Putamen (tissue), 1 donor: ENCODE measurements around the gene CCNY.

Source experiments
- DNase-seq: peaks from one replicate; pipeline ENCODE4 v3.0.0-alpha.2; 2016; ENCODE audit warnings: low spot score

Gene CCNY

DNA sequence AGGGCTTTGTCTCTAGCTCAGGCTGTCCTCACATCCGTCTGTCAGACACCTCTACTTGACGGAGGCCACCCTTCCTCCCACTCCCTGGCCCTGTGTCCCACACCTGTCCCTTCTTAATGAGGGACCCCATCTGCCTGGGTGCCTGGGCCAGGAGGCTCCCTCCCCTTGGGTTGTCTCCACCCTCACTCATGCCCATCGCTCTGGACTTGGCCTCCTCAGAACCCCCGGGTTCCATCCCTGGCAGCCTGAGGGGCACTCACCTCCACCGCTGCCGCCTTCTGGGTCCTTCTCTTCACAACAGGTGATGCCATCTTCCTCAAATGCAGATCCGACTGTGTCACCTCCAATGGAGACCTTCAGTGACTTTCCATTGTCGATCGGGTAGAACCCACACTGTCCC, 248.6 kb downstream of the CCNY start:
- DNase-seq, result no peak

DNA sequence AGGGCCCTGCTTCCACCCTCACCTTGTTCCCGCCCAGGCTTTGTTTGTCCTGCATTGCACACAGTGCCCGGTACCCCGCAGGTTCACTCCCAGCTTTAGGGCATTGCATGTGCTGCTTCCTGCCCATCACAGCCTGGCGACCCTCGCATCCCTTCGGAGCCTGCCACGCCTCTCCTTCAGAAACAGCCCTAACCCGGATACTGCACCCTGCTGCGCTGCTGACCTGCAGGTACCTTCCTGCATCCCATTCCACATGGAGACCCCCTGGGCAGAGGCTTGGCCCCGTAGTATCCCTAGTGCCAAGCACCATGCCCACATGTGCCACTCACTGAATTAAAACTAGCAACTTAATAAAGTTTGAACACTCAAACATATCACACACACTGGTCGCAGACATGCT, 249.0 kb downstream of the CCNY start:
- DNase-seq, result no peak

DNA sequence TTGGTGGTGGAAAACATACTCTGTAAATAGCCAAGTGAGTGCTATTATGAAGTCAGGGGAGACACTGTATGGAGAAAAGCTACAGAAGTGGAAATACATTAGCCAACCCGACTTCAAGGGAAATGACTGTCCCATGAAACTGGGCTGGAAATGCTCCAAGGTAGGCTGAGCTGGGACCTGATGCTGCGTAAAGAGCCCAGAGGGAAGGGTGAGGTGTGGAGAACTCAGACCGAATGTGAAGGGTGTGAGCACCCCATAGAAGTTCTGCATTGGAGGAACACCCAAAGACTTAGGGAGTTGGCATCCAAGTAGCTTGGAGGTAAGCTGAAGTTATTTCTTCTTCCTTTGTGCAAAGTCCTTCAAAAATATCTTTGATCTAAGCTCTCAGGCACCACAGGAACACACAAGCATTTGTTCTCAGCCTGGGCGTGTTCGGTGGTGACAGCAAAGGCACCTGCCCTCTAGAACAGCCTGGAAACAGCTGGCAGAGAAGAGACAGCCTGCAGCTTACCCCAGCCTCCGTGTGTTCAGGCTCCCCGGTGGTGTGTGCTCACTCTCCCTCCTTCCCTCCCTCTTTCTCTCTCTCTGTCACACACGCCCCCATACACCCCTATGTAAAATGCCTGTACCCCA, 249.7 kb downstream of the CCNY start:
- DNase-seq, result no peak

DNA sequence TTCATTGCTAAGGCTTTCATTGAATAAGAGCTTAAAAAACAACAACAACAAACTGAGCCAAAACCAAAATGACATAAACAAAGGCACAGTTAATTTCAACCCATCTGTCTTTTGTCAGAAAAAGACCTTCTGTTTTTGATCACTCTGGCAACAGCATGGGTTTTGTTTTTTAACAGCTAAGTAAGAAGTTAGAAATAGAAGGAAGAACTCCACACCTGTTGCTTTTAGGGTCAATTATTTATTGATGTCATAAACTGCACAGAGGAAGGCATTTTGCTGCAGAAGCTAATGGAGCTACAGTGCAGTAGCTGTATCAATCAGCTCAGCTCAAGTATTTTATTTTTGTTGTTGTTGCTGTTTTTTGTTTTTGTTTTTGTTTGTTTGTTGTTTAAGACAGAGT, 252.5 kb downstream of the CCNY start:
- DNase-seq, result no peak

DNA sequence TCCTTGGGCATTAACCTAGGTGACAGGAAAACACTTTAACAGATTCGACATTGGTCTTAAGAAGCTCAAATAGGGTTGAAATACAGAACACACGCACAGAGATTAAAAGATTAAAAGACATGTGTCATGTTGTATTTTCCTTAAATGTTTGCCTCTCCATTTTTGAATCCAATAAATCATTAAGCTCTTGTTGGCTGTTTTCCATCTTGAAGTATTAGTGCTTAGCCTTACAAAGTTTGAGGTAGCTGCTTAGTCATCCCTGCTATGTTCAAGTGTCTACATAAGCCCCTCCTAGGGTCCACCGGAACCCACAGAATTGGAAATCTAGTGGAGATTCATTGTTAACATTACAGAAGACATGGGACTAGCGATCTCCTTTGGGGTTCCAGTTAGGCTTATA, 256.1 kb downstream of the CCNY start:
- DNase-seq, result no peak

DNA sequence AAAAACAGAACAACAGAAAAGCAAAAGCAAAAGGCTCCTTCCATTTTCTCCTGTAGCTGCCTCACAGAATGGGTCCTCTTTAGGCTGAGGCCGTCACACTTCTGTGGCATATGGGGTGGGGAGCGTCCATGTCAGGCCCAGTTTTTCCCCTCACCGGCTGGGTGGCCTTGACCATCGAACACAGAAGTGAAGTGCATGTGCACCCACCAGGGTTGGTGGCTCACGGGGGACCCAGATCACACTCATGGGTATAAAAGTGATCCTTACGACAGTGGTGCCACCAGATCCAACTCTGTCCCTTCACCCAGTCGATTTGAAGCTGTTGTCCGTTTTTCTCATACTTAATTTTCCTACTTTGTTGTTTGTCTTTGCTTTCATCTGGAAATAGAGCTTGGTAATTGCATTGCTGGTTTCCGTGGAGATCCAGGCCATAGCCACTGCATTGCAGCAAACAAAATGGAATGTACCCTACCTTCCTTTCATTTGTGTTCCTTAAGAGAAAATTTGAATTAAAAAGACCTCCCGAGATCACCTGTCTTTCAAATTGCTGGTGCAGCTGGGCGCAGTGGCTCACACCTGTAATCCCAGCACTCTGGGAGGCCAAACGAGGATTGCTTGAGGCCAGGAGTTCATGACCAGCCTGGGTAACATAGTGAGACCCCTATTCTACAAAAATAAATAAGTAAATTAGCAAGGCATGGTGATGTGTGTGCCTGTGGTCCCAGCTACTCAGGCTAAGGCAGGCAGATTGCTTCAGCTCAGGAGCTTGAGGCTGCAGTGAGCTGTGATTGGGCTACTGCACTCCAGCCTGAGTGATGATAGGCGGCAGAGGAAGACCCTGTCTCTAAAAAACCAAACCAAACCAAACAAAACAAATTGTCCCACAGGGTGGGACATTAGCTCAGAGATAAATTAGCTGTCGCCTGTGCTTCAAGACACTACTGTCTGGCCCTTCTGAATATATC, 258.1 kb downstream of the CCNY start:
- DNase-seq, result no peak

DNA sequence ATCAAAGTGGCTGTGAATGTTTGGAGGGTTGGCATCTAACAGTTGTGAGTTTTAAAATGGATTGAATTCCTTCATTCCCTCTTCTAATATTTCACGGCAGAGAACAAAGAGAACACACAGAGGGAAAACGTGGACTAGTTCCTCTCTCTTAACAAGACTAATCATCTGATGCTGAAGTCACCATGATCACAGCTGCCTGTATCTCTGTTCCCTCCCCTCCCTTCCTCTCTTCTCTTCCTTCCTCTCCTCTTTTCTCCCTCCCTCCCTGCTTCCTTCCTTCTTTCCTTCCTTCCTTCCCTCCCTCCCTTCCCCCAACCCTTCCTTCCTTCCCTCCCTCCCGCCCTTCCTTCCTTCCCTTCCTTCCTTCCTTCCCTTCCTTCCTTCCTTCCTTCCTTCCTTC, 258.8 kb downstream of the CCNY start:
- no peak for DNase-seq

DNA sequence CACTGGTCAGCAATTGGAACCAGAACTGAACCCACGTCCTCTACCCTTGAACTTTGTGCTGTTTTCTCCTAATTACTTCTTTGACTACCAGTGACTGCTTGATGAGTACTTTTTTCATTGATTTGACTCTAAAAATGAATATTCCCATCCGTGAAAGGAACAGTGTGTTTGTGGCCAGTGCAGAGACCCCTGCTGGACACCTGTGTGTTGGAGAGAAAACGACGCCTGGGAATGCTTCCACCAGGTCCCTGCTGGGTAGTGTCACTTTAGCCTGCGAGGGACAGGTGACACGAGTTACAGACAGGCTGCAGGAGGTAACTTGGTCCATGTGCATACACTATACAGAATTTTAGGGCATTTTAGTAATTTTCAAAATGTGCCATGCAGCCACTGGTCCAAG, 262.1 kb downstream of the CCNY start:
- no peak for DNase-seq

DNA sequence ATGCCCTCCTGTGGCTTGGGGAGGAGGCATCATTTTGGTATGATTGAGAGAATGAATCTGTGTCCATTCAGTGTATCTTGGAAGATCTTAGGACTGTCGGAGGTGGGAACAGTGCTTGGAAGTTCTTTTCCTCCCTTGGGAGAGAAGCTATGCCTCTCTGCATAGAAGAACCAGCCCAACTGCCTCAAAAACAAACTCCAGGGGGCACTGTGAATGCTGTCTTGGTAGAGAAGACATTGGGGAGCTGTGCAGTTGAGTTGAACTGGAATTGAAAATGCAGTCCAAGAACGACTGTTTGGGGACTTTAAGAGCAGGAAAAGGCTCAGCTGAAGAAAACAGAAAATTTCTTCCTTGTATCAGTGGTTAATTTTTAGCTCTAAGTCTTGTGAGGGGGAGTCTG, 263.9 kb downstream of the CCNY start:
- no peak for DNase-seq

DNA sequence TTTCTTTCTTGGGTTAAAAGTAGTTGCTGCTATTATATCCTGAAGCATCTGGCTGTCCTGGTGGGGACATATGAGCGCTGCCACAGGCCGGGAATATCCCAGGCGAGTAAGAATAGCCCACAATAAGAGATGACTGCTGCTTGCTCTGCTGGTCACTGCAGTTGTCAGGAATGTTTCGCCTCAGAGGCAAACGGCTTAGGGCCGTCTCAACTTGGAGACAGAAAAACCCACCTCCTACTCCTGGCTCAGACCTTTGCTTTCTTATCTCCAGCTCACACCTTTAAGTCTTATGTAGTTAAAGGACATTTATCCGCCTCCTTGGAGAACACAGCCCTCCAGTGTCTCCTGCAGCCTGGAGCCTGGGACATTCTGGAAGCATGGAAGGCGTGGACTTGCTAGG, 268.9 kb downstream of the CCNY start, which contains the start of gene GJD4:
Gene GJD4, plus strand, starts transcription at position 151 of the 400 bp plus-strand sequence. Its CDS starts 227 bp downstream, at position 378.
- DNase-seq, result no peak

DNA sequence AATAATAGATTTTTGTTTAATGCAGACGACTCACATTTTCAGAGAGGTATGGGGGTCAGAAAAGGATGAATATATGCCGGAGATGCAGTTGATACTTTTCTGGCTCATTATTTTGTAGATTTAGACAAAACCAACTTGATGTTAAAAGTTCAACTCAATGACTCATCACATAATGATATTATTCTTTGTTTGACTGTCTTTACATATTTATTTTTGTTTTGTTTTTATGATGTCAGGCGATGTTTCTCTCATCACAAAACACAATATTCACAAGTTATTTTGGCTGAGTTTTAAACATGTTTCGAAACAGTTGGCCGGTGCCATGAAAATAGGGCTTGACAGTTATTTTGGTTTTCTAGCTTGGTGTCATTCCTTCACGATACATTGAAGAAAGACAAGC, 270.1 kb downstream of the CCNY start:
- no peak for DNase-seq

DNA sequence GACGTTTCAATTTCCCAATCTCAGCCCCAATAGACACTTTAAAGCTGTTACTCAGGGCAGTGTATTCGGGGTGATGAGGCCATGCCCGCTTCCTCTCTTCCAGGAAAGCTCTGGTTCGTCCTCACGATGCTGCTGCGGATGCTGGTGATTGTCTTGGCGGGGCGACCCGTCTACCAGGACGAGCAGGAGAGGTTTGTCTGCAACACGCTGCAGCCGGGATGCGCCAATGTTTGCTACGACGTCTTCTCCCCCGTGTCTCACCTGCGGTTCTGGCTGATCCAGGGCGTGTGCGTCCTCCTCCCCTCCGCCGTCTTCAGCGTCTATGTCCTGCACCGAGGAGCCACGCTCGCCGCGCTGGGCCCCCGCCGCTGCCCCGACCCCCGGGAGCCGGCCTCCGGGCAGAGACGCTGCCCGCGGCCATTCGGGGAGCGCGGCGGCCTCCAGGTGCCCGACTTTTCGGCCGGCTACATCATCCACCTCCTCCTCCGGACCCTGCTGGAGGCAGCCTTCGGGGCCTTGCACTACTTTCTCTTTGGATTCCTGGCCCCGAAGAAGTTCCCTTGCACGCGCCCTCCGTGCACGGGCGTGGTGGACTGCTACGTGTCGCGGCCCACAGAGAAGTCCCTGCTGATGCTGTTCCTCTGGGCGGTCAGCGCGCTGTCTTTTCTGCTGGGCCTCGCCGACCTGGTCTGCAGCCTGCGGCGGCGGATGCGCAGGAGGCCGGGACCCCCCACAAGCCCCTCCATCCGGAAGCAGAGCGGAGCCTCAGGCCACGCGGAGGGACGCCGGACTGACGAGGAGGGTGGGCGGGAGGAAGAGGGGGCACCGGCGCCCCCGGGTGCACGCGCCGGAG, 271.4 kb downstream of the CCNY start:
- no peak for DNase-seq

DNA sequence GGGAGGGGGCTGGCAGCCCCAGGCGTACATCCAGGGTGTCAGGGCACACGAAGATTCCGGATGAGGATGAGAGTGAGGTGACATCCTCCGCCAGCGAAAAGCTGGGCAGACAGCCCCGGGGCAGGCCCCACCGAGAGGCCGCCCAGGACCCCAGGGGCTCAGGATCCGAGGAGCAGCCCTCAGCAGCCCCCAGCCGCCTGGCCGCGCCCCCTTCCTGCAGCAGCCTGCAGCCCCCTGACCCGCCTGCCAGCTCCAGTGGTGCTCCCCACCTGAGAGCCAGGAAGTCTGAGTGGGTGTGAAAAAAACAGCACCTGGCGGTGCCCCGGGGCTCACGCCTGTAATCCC, 272.0 kb downstream of the CCNY start:
- DNase-seq, result no peak

DNA sequence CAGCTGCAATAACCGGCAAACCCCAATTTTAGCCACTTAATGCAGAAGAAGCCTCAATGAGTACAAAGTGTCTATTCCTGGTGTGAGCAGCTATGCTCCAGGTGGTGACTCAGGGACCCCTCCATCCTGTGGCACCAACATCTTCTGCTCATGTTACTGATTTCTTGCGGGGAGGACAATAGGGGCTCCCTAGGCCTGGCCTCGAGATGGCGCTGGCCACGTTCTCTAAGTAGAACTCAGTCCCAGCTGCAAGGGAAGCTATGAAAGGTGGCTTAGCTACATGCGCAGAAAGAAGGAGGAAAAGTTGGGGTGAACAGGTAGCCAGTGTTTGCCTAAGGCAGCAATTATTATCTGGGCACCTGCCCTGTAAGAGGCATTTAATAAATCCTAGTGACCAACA, 275.4 kb downstream of the CCNY start:
- DNase-seq, result no peak

DNA sequence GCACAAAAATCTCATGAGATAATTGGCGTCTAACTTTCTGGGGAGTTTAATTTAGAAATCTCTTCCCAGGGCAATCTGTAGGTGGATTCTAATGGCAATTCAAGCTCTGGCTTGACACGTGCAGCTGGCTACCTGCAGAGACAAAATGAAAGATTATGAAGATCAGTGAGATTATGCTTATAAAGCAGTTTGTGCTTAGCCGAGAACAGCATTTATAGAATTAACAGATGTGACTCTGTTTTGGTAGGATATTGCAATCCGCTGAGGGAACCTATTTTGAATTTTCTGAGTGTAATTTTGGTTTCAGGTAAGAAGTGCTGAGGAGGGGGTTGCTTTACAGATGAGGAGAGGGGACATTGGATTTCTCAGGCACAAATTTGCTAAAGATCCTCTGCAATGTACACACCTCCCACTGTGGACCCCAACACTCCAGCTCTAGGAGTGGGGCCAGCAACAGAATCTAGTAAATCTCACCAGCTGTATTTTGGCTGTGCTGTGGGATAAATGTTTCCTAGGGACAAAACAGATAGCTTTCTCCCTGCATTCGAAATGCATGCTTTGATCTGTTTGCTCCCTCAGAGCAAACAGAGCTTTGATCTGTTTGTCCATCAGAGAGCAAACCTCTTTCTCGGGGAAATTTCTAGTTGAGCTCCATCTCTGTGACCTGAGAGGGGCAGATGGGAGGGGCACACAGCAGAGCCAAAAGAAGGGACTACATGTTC, 276.2 kb downstream of the CCNY start:
- no peak for DNase-seq

DNA sequence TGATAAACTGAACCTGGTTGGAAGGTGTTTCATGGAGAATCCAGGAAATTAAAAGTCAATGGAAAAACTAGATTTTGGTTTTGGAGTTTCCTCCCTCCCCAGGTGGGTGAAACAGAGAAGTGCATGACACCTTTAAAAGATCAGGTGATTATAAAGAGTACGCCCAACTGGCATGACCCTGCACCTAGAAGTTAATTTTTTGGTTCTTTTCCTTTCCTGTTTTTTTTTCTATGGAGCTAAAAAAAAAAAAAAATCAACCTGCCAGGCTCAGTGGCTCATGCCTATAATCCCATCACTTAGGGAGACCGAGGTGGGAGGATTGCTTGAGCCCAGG, 276.8 kb downstream of the CCNY start:
- no peak for DNase-seq

DNA sequence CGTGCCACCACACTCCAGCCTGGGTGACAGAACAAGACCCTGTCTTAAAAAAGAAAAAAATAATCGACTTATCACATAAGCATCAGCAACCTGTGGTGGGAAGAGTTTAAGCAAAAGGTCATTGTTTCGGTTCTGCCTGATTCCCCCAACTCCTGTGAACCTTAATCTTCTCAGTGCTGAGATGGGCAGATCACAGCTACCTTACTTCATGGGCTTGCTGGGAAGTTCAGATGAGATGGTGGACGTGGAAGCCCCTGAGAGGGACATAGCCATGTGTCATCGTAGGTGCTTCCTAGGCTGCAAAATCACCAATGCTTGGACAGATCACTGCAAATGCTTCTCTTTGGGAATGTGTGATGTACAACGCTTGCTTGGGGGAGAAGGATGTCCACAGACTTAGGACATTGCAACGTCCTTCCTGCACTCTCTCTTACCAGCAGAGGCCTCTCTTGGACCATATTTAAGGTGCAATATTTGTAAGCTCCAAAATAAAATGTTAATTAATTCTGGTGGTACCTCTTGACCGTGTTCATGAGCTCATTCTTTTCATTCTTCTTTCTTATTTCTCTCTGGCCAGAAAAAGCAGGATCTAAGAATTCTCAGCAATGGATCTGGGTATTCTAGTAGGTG, 277.4 kb downstream of the CCNY start:
- no peak for DNase-seq

DNA sequence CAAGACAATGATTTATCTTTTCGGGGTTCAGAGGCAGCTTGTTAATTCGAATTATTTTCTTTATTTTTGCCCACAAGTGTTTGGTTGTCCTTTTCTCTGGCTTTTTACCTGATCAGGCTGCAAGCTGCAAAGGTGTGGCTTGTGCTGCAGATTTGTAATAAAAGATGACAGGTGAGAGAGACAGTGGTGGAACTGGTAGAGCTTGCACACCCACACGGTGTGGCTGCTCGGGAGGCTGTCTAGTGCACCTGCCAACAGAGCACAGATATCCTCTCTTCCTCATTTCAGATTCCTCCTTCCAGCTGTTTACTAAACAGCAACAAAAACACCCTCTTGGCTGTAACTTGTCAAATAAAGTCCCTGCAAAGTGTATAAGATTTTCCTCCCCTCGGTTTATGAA, 278.0 kb downstream of the CCNY start:
- no peak for DNase-seq
